ENCODE data around the gene SMARCD2. TPM values are rescaled to one million over a fixed set of nuclear protein-coding genes. Genes with fewer than 3 reads are reported as not detected.
A peak's percentile ranks its signal among the peaks of the same experiment; 100 is the strongest.

SMARCD2 gene
- total and polyA plus RNA-seq, 2 of the 13 experiments (the other 11 are each of a cell fraction or from before 2014, with no cell fraction given): 122 to 150 TPM

- TF ChIP-seq ZBTB46 (CRISPR knock-in tag; IDR thresholded peaks at IDR 0.05; ENCODE audit: borderline replicate concordance): no peak
- TF ChIP-seq POLR2G (IDR thresholded peaks at IDR 0.05; ENCODE audit: low read depth, low read length): 0 out of 2 replicates have a peak, but pooled peaks have one; percentile 20
- TF ChIP-seq NONO (IDR thresholded peaks at IDR 0.05): no peak
- no peak for TF ChIP-seq NONO (CRISPR knock-in tag; conservative IDR thresholded peaks at IDR 0.05)
- TF ChIP-seq ZNF558 (CRISPR knock-in tag; IDR thresholded peaks at IDR 0.05; ENCODE audit: borderline replicate concordance): no peak
- TF ChIP-seq GTF3A (CRISPR knock-in tag; conservative IDR thresholded peaks at IDR 0.05): no peak
- TF ChIP-seq WIZ (CRISPR knock-in tag; IDR thresholded peaks at IDR 0.05): no peak
- TF ChIP-seq, protein P1, sequence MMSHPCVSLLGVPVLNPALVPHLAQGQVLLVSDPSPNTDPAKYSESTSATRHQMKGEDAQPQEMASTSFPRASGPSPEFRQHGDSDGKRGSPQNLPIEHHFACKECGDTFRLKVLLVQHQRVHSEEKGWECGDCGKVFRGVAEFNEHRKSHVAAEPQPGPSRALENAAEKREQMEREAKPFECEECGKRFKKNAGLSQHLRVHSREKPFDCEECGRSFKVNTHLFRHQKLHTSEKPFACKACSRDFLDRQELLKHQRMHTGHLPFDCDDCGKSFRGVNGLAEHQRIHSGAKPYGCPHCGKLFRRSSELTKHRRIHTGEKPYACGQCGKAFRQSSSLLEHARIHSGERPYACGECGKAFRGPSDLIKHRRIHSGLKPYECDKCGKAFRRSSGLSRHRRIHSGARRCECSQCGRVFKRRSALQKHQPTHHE (CRISPR knock-in tag; IDR thresholded peaks at IDR 0.05; ENCODE audit: borderline replicate concordance): no peak
- TF ChIP-seq ETV6 (CRISPR knock-in tag; conservative IDR thresholded peaks at IDR 0.05): no peak
- no peak for TF ChIP-seq ZNF713 (CRISPR knock-in tag; IDR thresholded peaks at IDR 0.05)
- no peak for TF ChIP-seq HOXA7 (CRISPR knock-in tag; IDR thresholded peaks at IDR 0.05)
Measured at GRCh38 chr17:63837480-63837879, 5.0 kb downstream of the SMARCD2 start (continued).

- no TSS peak for BruUV-seq (replicated peaks)
- CTCF ChIA-PET (ENCODE audit: low intra/inter-chr PET ratio, low total read pairs): no interaction called here
- no peak overlapping the region for H3K9ac ChIP-seq (ENCODE audit: insufficient read depth, low read depth, low read length)
Measured at GRCh38 chr17:63836811-63837210, 5.7 kb downstream of the SMARCD2 start.

More at GRCh38 chr17:63836811-63837210, 5.7 kb downstream of the SMARCD2 start:
- H3K27me3 ChIP-seq (ENCODE audit: control insufficient read depth in 1 of 2, insufficient read depth in 2 of 2, low read length in 2 of 2): no peaks in the 10 kb centered on the region; a peak in 1 of 5 replicates
- TF ChIP-seq ZGPAT (CRISPR knock-in tag; IDR thresholded peaks at IDR 0.05) (no peak), FLYWCH1 (CRISPR knock-in tag; IDR thresholded peaks at IDR 0.05) (no peak), SCMH1 (CRISPR knock-in tag; IDR thresholded peaks at IDR 0.05; ENCODE audit: borderline replicate concordance) (no peak), ZFY (CRISPR knock-in tag; IDR thresholded peaks at IDR 0.05) (no peak), TP53 (CRISPR knock-in tag; conservative IDR thresholded peaks at IDR 0.05) (no peak)
- peaks cover 12% of the 10 kb centered on the region; the same call in 1 of the 2 replicates for H4K20me1 ChIP-seq (ENCODE audit: insufficient read depth, low read length)
- FAIRE-seq (no peak), ATAC-seq (no peak), DNase-seq (ENCODE audit: low spot score) (no peak)
- H2AFZ ChIP-seq (ENCODE audit: low read length): no peak overlapping the region
- WGBS (ENCODE audit: low lambda C conversion rate): 94% methylated on average over 7 of the region's 7 CpGs
- POLR2A ChIA-PET: no interaction called here
- no peaks in the 10 kb centered on the region for H3K9me3 ChIP-seq (ENCODE audit: low read length)
- peaks cover 31% of the 10 kb centered on the region for H3K4me1 ChIP-seq (ENCODE audit: insufficient read depth, low read length)
- intact Hi-C loops (cut with micrococcal nuclease; ENCODE audit: unreplicated experiment): no loop called here
- in situ Hi-C loops (cut with HindIII; ENCODE audit: extremely low pct_ligation_motif_present, low pct_unique_long_range_greater_than_20kb): no loop called here
- no peak overlapping the region for H3K4me3 ChIP-seq (replicated peaks in 1 of 3; ENCODE audit: insufficient read depth in 1 of 3, low read depth in 2 of 3, low read length in 3 of 3)
- H3K36me3 ChIP-seq (replicated peaks in 1 of 2; ENCODE audit: control insufficient read depth in 1 of 2, insufficient read depth in 2 of 2, low read length in 2 of 2): peaks cover 40 to 59% of the 10 kb centered on the region in 2 experiments
- no peak overlapping the region for H3K4me2 ChIP-seq (ENCODE audit: low read depth, low read length)
- H3K27ac ChIP-seq (ENCODE audit: extremely low read length, insufficient read depth, low read length): no peak overlapping the region
- peaks cover 43% of the 10 kb centered on the region for H3K79me2 ChIP-seq (ENCODE audit: insufficient read depth, low read length)
